22Rv1 (cell line): ENCODE measurements around the gene SEC61A1.

Experiments used
- ZFX ChIP-seq: fragments of 450-650 bp; IDR thresholded peaks from 2 replicates; pipeline ENCODE4 v1.6.1; 2017; ENCODE audit warnings: antibody characterized with exemption, borderline replicate concordance
- TF ChIP-seq, protein P1 (sequence below): fragments of 450-650 bp; IDR thresholded peaks from 2 replicates; pipeline ENCODE4 v1.5.1; 2017; ENCODE audit warnings: mild to moderate bottlenecking

DNA sequence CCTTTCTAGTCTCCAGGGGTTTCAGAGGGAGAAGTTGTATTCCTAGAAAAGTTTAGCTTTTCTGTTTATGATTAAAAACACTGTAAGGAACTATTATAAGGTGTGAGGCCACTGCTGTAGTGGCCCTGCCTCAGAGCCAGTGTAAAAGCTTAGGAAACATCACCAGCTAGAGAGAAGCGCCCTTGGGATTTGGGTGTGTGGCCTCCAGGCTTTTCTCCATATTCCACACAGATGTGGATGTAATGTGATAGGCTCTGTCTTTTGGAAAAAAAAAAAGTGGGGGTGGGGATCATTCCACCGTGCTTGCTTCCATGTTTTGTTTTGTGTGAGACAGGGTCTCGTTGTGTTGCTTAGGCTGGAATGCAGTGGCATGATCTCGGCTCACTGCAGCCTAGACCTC is 13.9 kb downstream of the SEC61A1 start:
- TF ChIP-seq, protein P1, sequence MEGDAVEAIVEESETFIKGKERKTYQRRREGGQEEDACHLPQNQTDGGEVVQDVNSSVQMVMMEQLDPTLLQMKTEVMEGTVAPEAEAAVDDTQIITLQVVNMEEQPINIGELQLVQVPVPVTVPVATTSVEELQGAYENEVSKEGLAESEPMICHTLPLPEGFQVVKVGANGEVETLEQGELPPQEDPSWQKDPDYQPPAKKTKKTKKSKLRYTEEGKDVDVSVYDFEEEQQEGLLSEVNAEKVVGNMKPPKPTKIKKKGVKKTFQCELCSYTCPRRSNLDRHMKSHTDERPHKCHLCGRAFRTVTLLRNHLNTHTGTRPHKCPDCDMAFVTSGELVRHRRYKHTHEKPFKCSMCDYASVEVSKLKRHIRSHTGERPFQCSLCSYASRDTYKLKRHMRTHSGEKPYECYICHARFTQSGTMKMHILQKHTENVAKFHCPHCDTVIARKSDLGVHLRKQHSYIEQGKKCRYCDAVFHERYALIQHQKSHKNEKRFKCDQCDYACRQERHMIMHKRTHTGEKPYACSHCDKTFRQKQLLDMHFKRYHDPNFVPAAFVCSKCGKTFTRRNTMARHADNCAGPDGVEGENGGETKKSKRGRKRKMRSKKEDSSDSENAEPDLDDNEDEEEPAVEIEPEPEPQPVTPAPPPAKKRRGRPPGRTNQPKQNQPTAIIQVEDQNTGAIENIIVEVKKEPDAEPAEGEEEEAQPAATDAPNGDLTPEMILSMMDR = no peak
- no peak for TF ChIP-seq ZFX
